ENCODE measurements around the gene SPIRE2. TPM values are rescaled to one million over a fixed set of nuclear protein-coding genes. Genes with fewer than 3 reads are reported as not detected.

SPIRE2 gene, protein sequence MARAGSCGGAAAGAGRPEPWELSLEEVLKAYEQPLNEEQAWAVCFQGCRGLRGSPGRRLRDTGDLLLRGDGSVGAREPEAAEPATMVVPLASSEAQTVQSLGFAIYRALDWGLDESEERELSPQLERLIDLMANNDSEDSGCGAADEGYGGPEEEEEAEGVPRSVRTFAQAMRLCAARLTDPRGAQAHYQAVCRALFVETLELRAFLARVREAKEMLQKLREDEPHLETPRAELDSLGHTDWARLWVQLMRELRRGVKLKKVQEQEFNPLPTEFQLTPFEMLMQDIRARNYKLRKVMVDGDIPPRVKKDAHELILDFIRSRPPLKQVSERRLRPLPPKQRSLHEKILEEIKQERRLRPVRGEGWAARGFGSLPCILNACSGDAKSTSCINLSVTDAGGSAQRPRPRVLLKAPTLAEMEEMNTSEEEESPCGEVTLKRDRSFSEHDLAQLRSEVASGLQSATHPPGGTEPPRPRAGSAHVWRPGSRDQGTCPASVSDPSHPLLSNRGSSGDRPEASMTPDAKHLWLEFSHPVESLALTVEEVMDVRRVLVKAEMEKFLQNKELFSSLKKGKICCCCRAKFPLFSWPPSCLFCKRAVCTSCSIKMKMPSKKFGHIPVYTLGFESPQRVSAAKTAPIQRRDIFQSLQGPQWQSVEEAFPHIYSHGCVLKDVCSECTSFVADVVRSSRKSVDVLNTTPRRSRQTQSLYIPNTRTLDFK
- total RNA-seq (2022; extraction: Qiagen RNA extraction) = 5.2 to 7.7 TPM (median 7.3 TPM) in 5 replicates

DNA sequence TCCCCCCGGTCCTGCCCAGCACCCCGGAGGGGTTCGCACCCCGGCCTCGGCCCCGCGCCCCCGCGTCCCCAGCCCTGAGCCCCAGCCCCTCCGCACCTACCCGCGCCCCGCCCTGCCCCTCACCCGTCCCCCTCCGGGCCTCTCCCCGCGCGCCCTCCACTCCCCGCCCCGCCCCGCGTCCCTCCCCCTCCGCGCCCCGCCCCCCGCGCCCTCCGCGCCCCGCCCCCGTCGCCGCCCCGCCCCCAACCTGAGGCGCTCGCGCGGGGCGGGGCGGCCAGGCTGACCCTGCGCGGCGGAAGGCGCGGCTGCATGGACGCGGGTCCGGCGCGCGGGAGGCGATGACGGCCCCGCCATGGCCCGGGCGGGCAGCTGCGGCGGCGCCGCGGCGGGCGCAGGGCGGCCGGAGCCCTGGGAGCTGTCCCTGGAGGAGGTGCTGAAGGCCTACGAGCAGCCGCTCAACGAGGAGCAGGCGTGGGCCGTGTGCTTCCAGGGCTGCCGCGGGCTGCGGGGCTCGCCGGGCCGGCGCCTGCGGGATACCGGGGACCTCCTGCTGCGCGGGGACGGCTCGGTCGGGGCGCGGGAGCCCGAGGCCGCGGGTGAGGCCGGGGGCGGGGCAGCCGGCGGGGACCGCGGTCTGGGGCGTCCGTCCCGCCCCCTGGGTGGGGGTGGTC lies at the start of gene SPIRE2:
SPIRE2 (plus strand) TSS at position 277 of the 671 bp plus-strand sequence; CDS start at position 353, 76 bp downstream.

DNA sequence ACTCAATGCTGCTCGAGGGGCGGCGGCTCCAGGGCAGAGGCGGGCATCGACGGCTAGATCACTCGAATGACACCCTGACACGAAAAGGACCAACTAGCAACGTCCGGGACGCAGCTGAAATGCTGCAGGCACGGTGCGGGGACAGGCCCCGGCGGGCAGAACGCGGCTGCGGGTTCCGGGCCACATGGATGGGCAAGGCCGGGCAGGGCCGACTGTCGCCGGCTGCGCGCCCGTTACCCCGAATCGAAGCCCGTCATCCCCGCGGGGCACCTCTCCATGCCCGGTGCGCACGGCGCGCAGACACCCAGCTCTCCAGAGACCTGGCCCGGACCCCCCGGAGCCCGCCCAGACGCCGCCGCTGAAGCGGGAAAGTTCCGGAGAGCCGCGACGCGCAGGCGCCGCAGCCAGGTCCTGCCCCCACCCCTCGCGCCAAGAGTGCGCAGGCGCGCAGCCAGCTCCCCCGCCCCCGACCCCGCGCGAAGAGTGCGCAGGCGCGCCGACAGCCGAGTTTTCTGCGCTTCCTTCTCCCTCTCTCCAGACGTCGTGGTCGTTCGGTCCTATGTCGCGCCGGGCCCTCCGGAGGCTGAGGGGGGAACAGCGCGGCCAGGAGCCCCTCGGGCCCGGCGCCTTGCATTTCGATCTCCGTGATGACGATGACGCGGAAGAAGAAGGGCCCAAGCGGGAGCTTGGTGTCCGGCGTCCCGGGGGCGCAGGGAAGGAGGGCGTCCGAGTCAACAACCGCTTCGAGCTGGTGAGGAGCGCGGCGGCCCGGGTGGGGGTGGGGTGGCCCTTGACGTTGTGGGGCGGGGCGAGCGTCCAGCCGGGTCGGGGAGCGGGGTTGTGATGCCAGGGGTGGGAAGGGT lies 45.1 kb downstream of the SPIRE2 start, which contains the start of gene TCF25:
TCF25 (plus strand) TSS at position 484 of the 863 bp plus-strand sequence; CDS start at position 560, 76 bp downstream.

DNA sequence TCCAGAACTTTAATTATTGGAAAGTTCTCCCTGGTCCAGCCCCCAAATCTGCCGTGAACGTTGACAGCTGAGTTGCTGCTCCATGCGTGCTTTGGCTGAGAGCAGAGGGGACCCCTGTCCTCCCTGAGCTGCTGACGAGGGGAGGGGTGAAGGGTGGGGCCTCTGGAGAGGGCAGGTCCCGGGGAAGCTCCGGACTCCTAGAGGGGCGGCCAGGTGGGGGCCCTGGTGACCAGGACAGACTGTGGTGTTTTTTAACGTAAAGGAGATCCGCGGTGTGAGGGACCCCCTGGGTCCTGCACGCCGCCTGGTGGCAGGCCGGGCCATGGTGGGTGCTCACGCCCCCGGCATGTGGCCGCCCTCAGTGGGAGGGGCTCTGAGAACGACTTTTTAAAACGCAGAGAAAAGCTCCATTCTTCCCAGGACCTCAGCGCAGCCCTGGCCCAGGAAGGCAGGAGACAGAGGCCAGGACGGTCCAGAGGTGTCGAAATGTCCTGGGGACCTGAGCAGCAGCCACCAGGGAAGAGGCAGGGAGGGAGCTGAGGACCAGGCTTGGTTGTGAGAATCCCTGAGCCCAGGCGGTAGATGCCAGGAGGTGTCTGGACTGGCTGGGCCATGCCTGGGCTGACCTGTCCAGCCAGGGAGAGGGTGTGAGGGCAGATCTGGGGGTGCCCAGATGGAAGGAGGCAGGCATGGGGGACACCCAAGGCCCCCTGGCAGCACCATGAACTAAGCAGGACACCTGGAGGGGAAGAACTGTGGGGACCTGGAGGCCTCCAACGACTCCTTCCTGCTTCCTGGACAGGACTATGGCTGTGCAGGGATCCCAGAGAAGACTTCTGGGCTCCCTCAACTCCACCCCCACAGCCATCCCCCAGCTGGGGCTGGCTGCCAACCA lies 90.4 kb downstream of the SPIRE2 start, which contains the start of gene MC1R:
MC1R (plus strand) TSS at position 410 of the 895 bp plus-strand sequence; CDS start at position 807, 397 bp downstream.

Other genes with a start within 250 kb of the SPIRE2 start
- gene DPEP1, start 214.8 kb upstream of the SPIRE2 start, total RNA-seq (2022; extraction: Qiagen RNA extraction) = 1.1 to 1.5 TPM (median 1.3 TPM) in 5 replicates
- gene CHMP1A, start 170.8 kb upstream of the SPIRE2 start, total RNA-seq (2022; extraction: Qiagen RNA extraction) = 95.6 to 124 TPM (median 97.0 TPM) in 5 replicates
- gene SPATA33, start 170.6 kb upstream of the SPIRE2 start, total RNA-seq (2022; extraction: Qiagen RNA extraction) = 13.6 to 17.6 TPM (median 16.0 TPM) in 5 replicates
- 36.6 to 72.3 TPM (median 51.8 TPM) in 5 replicates for gene CDK10, start 141.8 kb upstream of the SPIRE2 start, total RNA-seq (2022; extraction: Qiagen RNA extraction)
- 8.9 to 13.3 TPM (median 12.3 TPM) in 5 replicates for gene SPATA2L, start 126.8 kb upstream of the SPIRE2 start, total RNA-seq (2022; extraction: Qiagen RNA extraction)
- 4.3 to 5.2 TPM (median 4.9 TPM) in 5 replicates for gene VPS9D1, start 107.6 kb upstream of the SPIRE2 start, total RNA-seq (2022; extraction: Qiagen RNA extraction)
- 16.0 to 21.4 TPM (median 20.7 TPM) in 5 replicates for gene ZNF276, start 106.9 kb upstream of the SPIRE2 start, total RNA-seq (2022; extraction: Qiagen RNA extraction)
- gene FANCA, start 11.8 kb upstream of the SPIRE2 start, total RNA-seq (2022; extraction: Qiagen RNA extraction) = 24.5 to 33.9 TPM (median 33.0 TPM) in 5 replicates
- gene TCF25, start 45.1 kb downstream of the SPIRE2 start, total RNA-seq (2022; extraction: Qiagen RNA extraction) = 71.4 to 73.0 TPM (median 71.6 TPM) in 5 replicates
- gene MC1R, start 90.4 kb downstream of the SPIRE2 start, total RNA-seq (2022; extraction: Qiagen RNA extraction) = 4.9 to 6.8 TPM (median 6.6 TPM) in 5 replicates
- 197 to 265 TPM (median 257 TPM) in 5 replicates for gene TUBB3, start 94.9 kb downstream of the SPIRE2 start, total RNA-seq (2022; extraction: Qiagen RNA extraction)
- 95.8 to 120 TPM (median 114 TPM) in 5 replicates for gene DEF8, start 120.3 kb downstream of the SPIRE2 start, total RNA-seq (2022; extraction: Qiagen RNA extraction)
- gene DBNDD1, start 191.0 kb downstream of the SPIRE2 start, total RNA-seq (2022; extraction: Qiagen RNA extraction) = 49.9 to 66.7 TPM (median 63.5 TPM) in 5 replicates
- 0.02 TPM in 1 of 5 replicates, not detected in the others for gene PRDM7, start 248.9 kb downstream of the SPIRE2 start, total RNA-seq (2022; extraction: Qiagen RNA extraction)